ENCODE measurements around the gene KRTAP12-3. TPM values are rescaled to one million over a fixed set of nuclear protein-coding genes. Genes with fewer than 3 reads are reported as not detected.

KRTAP12-3 gene, protein sequence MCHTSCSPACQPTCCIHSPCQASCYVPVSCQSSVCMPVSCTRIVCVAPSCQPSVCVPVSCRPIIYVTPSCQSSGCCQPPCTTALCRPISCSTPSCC
- not detected in 2 replicates for total RNA-seq

DNA sequence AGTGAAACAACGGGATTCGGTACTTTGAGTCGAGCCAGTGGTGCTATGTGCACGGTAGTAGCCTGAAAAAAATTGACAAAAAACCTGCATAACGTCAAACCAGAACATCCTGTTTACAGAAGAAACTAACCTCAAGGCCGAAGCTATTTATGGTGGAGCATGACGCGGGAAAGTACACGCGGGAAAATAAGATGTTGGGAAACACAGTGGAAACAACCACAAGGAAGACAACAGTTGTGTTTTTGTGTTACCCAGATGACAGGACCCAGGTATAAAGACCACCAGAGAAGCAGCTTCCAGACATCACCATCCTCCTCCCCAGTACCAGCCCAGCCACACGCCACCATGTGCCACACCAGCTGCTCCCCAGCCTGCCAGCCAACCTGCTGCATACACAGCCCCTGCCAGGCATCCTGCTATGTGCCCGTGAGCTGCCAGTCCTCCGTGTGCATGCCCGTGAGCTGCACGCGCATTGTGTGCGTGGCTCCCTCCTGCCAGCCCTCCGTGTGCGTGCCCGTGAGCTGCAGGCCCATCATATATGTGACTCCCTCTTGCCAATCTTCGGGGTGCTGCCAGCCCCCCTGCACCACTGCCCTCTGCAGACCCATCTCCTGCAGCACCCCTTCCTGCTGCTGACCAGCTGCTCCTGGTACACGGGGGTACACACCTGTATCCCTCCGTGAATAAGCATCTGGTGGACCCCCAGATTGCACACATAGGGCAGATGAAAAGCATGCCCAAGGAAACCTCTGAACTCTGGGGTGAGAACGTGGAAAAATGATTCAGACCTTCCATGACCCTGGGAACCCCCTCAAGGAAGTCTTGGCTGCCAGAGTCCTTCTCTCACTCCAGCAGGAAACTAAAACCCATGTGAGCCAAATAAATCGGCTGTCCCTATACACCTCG, at the start of gene KRTAP12-3:
Gene KRTAP12-3 (plus strand): TSS at position 298 of the 906 bp plus-strand sequence. CDS start 48 bp downstream, at position 346.

GRCh38 chr21:44612029-44612486, 45.7 kb upstream of the KRTAP12-3 start, which contains the start of gene KRTAP10-8:
Gene KRTAP10-8, plus strand, starts transcription at chr21:44612079. Its CDS starts 22 bp downstream, at chr21:44612101.

GRCh38 chr21:44626673-44627143, 31.0 kb upstream of the KRTAP12-3 start, which contains the start of gene KRTAP10-9:
Gene KRTAP10-9, plus strand, starts transcription at chr21:44627093. Its CDS starts 79 bp downstream, at chr21:44627172.

DNA sequence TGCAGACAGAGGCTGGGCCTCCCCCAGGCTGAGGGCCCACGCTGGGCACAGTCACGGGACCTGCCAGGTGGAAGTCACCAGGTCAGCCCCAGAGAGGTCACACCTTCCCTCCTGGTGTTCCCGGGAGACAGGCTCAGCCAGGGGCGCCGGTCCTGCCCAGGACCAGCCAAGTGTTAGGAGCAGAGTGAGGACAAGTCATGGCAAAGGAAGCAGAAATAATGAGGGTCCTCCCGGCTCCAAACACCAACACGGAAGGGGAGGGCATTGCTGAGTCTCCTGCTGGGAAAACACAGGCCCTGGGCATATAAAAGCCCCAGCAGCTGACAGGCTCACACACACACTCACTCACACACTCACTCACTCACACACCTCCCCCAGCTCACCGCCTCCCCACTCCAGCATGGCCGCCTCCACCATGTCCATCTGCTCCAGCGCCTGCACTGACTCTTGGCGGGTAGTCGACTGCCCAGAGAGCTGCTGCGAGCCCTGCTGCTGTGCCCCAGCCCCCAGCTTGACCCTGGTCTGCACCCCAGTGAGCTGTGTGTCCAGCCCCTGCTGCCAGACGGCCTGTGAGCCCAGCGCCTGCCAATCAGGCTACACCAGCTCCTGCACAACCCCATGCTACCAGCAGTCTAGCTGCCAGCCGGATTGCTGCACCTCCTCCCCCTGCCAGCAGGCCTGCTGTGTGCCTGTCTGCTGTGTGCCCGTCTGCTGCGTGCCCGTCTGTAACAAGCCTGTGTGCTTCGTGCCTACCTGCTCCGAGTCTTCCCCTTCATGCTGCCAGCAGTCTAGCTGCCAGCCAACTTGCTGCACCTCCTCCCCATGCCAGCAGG, 20.5 kb upstream of the KRTAP12-3 start, which contains the start of gene KRTAP10-10:
Gene KRTAP10-10 (plus strand): TSS at position 339 of the 833 bp plus-strand sequence. CDS start 62 bp downstream, at position 401.

DNA sequence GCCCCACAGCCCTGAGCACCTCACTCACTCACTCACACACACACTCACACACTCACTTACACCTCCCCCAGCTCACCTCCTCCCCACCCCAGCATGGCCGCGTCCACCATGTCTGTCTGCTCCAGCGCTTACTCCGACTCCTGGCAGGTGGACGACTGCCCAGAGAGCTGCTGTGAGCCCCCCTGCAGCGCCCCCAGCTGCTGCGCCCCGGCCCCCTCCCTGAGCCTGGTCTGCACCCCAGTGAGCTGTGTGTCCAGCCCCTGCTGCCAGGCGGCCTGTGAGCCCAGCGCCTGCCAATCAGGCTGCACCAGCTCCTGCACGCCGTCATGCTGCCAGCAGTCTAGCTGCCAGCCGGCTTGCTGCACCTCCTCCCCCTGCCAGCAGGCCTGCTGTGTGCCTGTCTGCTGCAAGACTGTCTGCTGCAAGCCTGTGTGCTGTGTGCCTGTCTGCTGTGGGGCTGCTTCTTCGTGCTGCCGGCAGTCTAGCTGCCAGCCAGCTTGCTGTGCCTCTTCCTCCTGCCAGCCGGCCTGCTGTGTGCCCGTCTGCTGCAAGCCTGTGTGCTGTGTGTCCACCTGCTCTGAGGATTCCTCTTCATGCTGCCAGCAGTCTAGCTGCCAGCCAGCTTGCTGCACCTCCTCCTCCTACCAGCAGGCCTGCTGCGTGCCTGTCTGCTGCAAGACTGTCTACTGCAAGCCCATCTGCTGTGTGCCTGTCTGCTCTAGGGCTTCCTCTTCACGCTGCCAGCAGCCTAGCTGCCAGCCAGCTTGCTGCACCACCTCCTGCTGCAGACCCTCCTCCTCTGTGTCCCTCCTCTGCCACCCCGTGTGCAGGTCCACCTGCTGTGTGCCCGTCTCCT, 11.1 kb upstream of the KRTAP12-3 start, which contains the start of gene KRTAP10-11:
Gene KRTAP10-11 (plus strand): TSS at position 49 of the 856 bp plus-strand sequence. CDS start 45 bp downstream, at position 94.

DNA sequence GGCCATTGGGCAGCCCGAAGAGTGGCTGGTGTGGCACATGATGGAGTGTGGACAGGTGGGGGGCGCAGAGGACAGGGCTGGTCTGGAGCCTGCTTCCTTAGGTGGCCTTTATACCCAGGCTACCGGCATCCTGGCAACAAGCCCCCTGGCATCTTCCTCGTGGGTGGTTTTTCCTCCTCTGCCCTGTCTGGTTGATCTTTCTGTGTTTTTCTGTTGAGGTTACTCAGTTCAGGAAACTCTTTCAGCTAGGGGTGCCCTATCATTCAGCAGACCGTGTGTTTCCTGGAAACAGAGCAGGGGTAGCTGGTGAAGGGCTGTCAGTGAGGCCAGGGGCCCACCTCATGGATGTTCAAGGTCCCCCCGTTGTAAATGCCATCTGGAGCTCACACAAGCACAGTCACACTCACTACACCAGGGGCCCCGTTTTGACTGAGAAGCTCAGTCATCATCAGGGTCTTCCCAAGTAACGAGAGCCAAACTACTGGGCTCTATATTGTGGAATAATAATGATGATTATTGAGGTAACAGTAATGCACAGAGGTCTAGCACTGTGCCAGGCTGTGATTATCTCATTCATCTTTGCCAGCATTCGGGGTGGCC, 3.1 kb upstream of the KRTAP12-3 start, which contains the start of gene KRTAP12-4:
Gene KRTAP12-4 (minus strand): TSS at position 84 of the 600 bp plus-strand sequence. CDS start 45 bp downstream, at position 39.

GRCh38 chr21:44666401-44667320, 8.9 kb downstream of the KRTAP12-3 start, which contains the start of gene KRTAP12-2:
Gene KRTAP12-2, minus strand, starts transcription at chr21:44666927. Its CDS starts 41 bp downstream, at chr21:44666886.

DNA sequence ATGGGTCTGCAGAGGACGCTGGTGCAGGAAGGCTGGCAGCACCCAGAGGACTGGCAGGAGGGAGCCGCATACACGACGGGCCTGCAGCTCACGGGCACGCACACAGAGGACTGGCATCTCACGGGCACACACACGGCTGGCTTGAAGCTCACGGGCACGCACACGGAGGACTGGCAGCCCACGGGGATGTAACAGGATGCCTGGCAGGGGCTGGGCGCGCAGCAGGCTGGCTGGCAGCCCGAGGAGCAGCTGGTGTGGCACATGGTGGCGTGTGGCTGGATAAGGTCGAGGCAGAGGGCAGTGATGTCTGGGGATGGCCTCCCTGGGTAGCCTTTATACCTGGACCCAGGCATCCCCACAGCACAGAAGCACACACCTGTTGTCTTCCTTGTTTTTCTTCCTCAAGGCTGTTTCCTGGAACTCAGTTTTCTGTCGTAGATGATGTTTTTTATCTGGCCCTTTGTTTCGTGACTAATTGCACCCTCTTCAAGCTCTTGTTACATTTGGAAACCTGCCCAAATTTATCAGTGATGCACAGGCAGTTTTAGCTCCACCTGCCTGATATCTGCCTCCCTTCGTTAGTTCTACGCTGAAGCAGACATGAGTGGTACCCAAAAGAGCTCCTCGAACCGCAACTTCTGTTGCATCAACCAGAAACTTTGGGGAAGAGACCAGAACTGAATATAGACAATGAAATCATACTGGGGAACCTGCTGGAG, 24.3 kb downstream of the KRTAP12-3 start, which contains the start of gene KRTAP12-1:
Gene KRTAP12-1 (minus strand): TSS at position 303 of the 719 bp plus-strand sequence. CDS start 40 bp downstream, at position 263.

DNA sequence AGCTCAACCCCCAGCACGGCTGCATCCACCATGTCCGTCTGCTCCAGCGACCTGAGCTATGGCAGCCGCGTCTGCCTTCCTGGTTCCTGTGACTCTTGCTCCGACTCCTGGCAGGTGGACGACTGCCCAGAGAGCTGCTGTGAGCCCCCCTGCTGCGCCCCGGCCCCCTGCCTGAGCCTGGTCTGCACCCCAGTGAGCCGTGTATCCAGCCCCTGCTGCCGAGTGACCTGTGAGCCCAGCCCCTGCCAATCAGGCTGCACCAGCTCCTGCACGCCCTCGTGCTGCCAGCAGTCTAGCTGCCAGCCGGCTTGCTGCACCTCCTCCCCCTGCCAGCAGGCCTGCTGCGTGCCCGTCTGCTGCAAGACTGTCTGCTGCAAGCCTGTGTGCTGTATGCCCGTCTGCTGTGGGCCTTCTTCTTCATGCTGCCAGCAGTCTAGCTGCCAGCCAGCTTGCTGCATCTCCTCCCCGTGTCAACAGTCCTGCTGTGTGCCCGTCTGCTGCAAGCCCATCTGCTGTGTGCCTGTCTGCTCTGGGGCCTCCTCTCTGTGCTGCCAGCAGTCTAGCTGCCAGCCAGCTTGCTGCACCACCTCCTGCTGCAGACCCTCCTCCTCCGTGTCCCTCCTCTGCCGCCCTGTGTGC, 39.6 kb downstream of the KRTAP12-3 start, which contains the start of gene KRTAP10-12:
Gene KRTAP10-12 (plus strand): TSS at position 1 of the 639 bp plus-strand sequence. CDS start 30 bp downstream, at position 31.

Other genes starting within 250 kb of the KRTAP12-3 start
- 1.3 and 1.5 TPM in 2 replicates for gene LRRC3, start 202.4 kb upstream of the KRTAP12-3 start, total RNA-seq
- not detected in 2 replicates for gene KRTAP10-1, start 117.7 kb upstream of the KRTAP12-3 start, total RNA-seq
- gene KRTAP10-2, start 106.4 kb upstream of the KRTAP12-3 start, total RNA-seq = not detected in 2 replicates
- gene KRTAP10-3, start 99.1 kb upstream of the KRTAP12-3 start, total RNA-seq = not detected in 2 replicates
- gene KRTAP10-4, start 84.2 kb upstream of the KRTAP12-3 start, total RNA-seq = not detected in 2 replicates
- not detected in 2 replicates for gene KRTAP10-5, start 77.3 kb upstream of the KRTAP12-3 start, total RNA-seq
- gene KRTAP10-6, start 65.4 kb upstream of the KRTAP12-3 start, total RNA-seq = not detected in 2 replicates
- not detected in 2 replicates for gene KRTAP10-7, start 57.3 kb upstream of the KRTAP12-3 start, total RNA-seq
- gene KRTAP10-8, start 45.9 kb upstream of the KRTAP12-3 start, total RNA-seq = not detected in 2 replicates
- not detected in 2 replicates for gene KRTAP10-9, start 30.8 kb upstream of the KRTAP12-3 start, total RNA-seq
- not detected in 2 replicates for gene KRTAP10-10, start 20.6 kb upstream of the KRTAP12-3 start, total RNA-seq
- gene KRTAP10-11, start 11.5 kb upstream of the KRTAP12-3 start, total RNA-seq = not detected in 2 replicates
- gene KRTAP12-4, start 3.3 kb upstream of the KRTAP12-3 start, total RNA-seq = not detected in 2 replicates
- gene KRTAP12-2, start 9.0 kb downstream of the KRTAP12-3 start, total RNA-seq = not detected in 2 replicates
- not detected in 2 replicates for gene KRTAP12-1, start 24.2 kb downstream of the KRTAP12-3 start, total RNA-seq
- not detected in 2 replicates for gene KRTAP10-12, start 39.2 kb downstream of the KRTAP12-3 start, total RNA-seq
- gene TSPEAR, start 53.6 kb downstream of the KRTAP12-3 start, total RNA-seq = not detected in 2 replicates
- 32.4 and 34.8 TPM in 2 replicates for gene UBE2G2, start 143.9 kb downstream of the KRTAP12-3 start, total RNA-seq
- gene SUMO3, start 160.1 kb downstream of the KRTAP12-3 start, total RNA-seq = 84.1 and 90.5 TPM in 2 replicates
- gene PTTG1IP, start 215.8 kb downstream of the KRTAP12-3 start, total RNA-seq = 164 and 191 TPM in 2 replicates